ENCODE results near the gene ATE1.

ATE1 gene

DNA sequence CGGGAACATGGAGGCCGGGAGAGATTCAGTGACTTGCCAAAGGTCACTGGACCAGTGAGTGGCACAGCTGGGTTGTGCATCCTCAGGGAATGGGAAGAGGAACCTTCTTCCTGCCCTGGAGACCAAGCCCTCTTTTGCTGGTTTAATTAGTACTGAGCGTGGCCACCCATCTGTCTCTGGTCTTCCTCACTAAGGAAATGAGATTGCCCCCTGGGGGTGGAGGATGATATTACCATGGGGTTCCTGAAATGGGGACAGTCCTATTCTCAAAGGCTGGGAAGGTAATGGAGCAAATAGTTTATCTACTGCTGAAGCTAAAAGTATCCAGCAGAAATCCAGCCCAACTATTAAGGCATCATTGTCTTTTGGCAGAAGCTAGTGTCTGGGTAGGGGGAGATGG, 231.0 kb downstream of the ATE1 start:
- peak in 1 of 3 experiments; percentile 18 for DNase-seq (ENCODE audit: low read depth in 3 of 3)

DNA sequence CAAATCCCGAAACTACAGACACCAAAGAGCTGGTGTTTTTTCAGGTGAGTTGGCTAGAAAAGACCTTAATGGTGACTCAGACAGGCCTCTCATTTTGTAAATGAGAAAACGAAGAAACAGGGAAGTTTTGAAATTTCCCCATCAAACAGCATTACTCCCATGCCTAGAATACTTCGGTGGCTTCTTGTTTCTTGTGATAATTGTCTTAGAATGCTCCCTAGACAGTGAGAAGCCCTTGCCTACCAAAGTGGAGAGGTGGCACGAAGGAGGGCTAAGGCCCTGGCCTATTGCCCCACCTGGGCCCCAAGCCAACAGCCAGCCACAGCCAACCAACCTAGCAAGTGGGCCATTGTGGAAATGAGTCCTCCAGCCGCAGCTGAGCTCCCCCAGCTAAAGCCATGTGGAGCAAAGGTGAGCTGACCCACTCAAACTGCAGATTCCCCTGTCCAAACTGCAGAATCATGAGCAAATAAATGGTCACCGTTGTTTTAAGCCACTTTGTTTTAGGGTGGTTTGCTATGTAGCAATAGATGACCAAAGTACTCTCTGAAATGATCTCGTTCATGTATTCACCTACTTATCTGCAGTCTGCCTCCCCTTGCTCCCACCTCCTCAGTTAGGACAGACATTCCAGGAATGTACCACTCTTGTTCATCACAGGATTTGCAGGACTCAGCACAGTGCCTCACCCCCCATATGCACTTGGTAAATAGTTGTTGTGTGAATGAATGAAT, 231.9 kb downstream of the ATE1 start:
- DNase-seq (ENCODE audit: low read depth in 3 of 3), result no peak

DNA sequence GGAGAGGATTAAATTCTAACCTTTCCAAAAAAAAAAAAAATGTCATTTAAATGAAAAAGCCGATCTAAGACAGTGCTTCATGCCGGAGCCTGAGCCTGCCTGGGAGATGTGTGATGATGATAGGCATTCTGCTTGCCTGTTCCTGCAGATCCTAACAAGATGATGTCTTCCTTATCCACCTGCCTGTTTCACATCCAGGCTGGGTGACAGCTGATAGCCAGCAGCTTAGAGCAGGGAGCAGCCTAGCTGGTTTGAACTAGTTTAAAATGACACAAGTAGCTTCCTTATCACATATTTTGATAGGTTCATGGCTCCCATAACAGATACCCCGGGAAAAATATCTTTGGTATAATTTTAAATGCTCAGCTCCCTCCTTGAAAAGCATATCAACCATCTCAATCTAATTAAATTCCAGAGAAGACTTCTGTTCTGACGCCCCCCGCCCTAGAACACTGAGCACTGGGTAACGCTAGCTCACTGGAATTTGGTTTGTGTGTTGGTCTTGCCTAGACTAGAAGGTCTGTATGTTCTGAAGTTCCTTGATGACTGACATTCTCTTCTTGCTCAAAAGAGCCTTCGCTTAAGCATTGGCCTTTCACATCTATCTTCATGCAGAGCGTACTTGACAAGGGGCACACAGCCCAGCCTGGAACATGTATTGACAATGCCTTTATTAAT, 232.7 kb downstream of the ATE1 start:
- no peak for DNase-seq (ENCODE audit: low read depth in 3 of 3)

DNA sequence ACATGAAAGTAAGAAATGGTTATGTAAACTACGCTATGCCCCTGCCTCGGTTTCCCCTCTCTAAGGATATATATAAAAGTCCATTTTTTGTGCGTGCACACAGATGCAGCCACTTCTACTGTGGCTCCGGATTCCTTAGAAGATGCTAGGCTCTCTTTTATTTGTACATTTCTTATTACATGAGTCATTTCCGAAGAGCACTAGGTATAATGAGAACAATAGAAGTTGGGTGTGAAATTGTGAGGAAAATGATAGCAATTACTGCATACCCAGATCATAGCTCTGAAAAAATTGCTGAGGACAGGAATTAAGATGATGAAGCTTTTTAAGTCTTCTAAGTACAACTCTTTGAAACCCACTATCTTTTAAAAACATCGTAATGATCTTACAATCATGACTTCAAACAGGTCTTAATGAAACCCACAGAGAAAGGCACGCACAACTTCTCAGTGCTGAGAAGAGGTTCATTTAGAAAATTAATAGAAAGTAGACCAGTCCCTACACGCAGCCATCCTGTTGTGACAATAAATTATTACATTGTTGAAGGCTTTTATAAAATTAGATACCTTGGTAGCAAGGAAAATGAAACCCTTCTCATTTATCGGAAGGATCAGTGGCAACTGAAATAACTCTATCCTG, 233.4 kb downstream of the ATE1 start:
- DNase-seq (ENCODE audit: low read depth in 3 of 3), result no peak

DNA sequence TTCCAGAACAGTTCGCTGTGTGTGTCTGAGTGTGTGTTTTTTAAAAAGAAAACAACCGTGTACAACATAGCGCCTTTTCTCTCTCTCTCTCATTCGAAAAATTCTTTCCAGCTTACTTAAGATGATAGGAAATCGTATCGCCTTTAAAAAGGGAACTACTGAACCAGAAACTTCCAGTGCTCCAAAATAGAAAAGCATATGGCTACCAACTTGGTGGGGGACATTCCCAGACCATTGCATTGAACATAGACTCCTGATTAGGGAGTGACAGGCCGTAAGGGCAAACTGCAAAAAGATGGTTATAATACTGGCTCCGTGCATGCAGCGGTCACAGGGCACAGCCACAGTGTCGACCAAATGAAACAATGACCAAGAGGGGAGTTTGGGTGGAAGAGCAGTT, 235.2 kb downstream of the ATE1 start:
- DNase-seq (ENCODE audit: low read depth in 3 of 3), result no peak

DNA sequence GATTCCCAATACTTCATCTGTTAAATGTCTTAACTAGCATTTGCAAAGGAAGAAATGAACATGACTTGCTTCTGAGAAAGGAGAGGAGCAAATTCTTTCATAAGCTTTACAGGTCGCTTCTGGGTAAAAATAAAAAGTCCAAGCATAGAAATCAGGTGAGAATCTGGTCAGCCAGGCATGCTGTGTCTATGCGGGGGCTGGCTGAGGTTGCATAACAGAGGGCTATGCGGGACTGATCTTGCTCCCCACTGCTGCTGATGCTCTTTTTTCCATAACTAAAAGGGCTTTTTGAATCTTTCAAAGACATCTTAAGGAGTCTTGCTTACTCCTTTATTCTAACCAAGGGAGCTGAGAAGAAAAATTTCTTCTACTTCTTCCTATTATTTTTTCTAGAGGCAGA, 236.9 kb downstream of the ATE1 start:
- DNase-seq (ENCODE audit: low read depth in 3 of 3), result no peak

Data from stimulated activated CD4-positive, alpha-beta T cell treated with anti-CD3 and anti-CD28 coated beads, TNF-alpha, amount 100 ng/mL, for 24 hours (primary cell).